Endothelial cell of umbilical vein (primary cell): Measurements from ENCODE around the gene TAF15. TPM values are rescaled to one million over a fixed set of nuclear protein-coding genes. Genes with fewer than 3 reads are reported as not detected.

ENCODE experiments used
- BruUV-seq: library from RNA; stranded (reverse); fragments of 400-500 nt; replicated peaks from 2 replicates; lab custom pipeline; 2021; lab: Mats Ljungman, UMichigan
- CTCF ChIA-PET: fragments of 300-600, 350-600 bp; sonication (Branson Sonifier 250); formaldehyde crosslinking; loops from one replicate; lab custom pipeline; 2021; ENCODE audit warnings: antibody characterized with exemption, inconsistent platforms; lab: Charles Lee
- POLR2A ChIA-PET: fragments of 300-600, 350-600 bp; sonication (Branson Sonifier 250); formaldehyde crosslinking; loops from one replicate; lab custom pipeline; 2021; ENCODE audit warnings: antibody characterized with exemption, inconsistent platforms; lab: Charles Lee
- DNase-seq: peaks from one replicate; pipeline ENCODE4 v3.0.0-alpha.2; 2011; ENCODE audit warnings: low read depth, low spot score
- FAIRE-seq: peaks from 2 replicates; lab custom pipeline; 2011; peaks lifted over from hg19 to GRCh38; lab: Jason Lieb, UNC
- H2AFZ ChIP-seq: 2 replicates; pipeline ENCODE4 v1.6.0; 2012; ENCODE audit warnings: low read depth, low read length, control low read depth, inconsistent platforms
- H3K27ac ChIP-seq: 2 replicates; pipeline ENCODE4 v1.5.1; 2011; ENCODE audit warnings: low read depth, mild to moderate bottlenecking, control low read depth, low read length, moderate library complexity; ENCODE audit not compliant: insufficient read depth
- H3K27me3 ChIP-seq, 2 experiments: 2 replicates each; pipeline versions ENCODE4 v1.6.0 to v1.6.1; 2011; ENCODE audit warnings: low read length in 2 of 2, mixed read lengths in 1 of 2; ENCODE audit not compliant: control insufficient read depth in 2 of 2, insufficient read depth in 2 of 2
- H3K36me3 ChIP-seq, 2 experiments: 2 replicates in 1 of 2; 3 replicates in 1 of 2; pipeline ENCODE4 v1.5.1; 2011; ENCODE audit warnings: low read length in 2 of 2, mild to moderate bottlenecking in 1 of 2, moderate library complexity in 1 of 2; ENCODE audit not compliant: control insufficient read depth in 2 of 2, insufficient read depth in 2 of 2; ENCODE audit errors: extremely low read depth in 1 of 2
- H3K4me1 ChIP-seq: 3 replicates; pipeline ENCODE4 v1.5.1; 2011; ENCODE audit warnings: mild to moderate bottlenecking, low read length; ENCODE audit not compliant: control insufficient read depth, insufficient read depth; ENCODE audit errors: extremely low read depth
- H3K4me2 ChIP-seq: 2 replicates; pipeline ENCODE4 v1.6.1; 2011; ENCODE audit warnings: low read length, control low read depth, mixed read lengths; ENCODE audit not compliant: insufficient read depth
- H3K4me3 ChIP-seq, 3 experiments: fragments of 200-600 bp in 1 of 3; sonication (generic), shearing (Covaris generic) in 1 of 3; replicated peaks in 1 of 3; 2 replicates each; pipeline ENCODE4 v1.5.1; 2011 to 2016; ENCODE audit warnings: control low read depth in 3 of 3, low read length in 3 of 3, mild to moderate bottlenecking in 2 of 3, inconsistent platforms in 1 of 3, low read depth in 1 of 3, moderate library complexity in 1 of 3; ENCODE audit not compliant: insufficient read depth in 1 of 3
- H3K79me2 ChIP-seq: 2 replicates; pipeline ENCODE4 v1.6.0; 2012; ENCODE audit warnings: low read length, inconsistent platforms; ENCODE audit not compliant: control insufficient read depth, insufficient read depth
- H3K9ac ChIP-seq: replicated peaks from 2 replicates; pipeline ENCODE3; 2011; ENCODE audit warnings: low read length, control low read depth; ENCODE audit not compliant: insufficient read depth; ENCODE audit errors: extremely low read depth
- H3K9me1 ChIP-seq: replicated peaks from 3 replicates; pipeline ENCODE4 v1.6.0; 2011; ENCODE audit warnings: mild to moderate bottlenecking, low read length; ENCODE audit not compliant: control insufficient read depth, insufficient read depth; ENCODE audit errors: extremely low read depth
- H3K9me3 ChIP-seq: replicated peaks from 2 replicates; pipeline ENCODE4 v1.5.1; 2012; ENCODE audit warnings: low read length, inconsistent platforms; ENCODE audit not compliant: control insufficient read depth, insufficient read depth
- H4K20me1 ChIP-seq: replicated peaks from 2 replicates; pipeline ENCODE3; 2011; ENCODE audit warnings: mild to moderate bottlenecking, low read length; ENCODE audit not compliant: control insufficient read depth, insufficient read depth; ENCODE audit errors: extremely low read depth
- FOS ChIP-seq: IDR thresholded peaks from 2 replicates; pipeline ENCODE4 v1.6.1; 2011; ENCODE audit warnings: mild to moderate bottlenecking, low read length, moderate library complexity, borderline replicate concordance; ENCODE audit not compliant: insufficient read depth
- GATA2 ChIP-seq: IDR thresholded peaks from 2 replicates; pipeline ENCODE4 v1.7.0; 2011; ENCODE audit warnings: low read depth, mild to moderate bottlenecking, moderate library complexity, mixed read lengths, low read length; ENCODE audit not compliant: insufficient read length, insufficient read depth
- JUN ChIP-seq: IDR thresholded peaks from 2 replicates; pipeline ENCODE4 v1.6.1; 2011; ENCODE audit warnings: borderline replicate concordance, low read depth; ENCODE audit not compliant: insufficient read length, insufficient read depth
- MYC ChIP-seq: IDR thresholded peaks from one replicate; pipeline ENCODE4 v1.6.1; 2011; ENCODE audit warnings: mild to moderate bottlenecking, low read depth, low read length
- POLR2A ChIP-seq: IDR thresholded peaks from 2 replicates; pipeline ENCODE4 v1.6.1; 2012; ENCODE audit warnings: low read depth, mild to moderate bottlenecking, control low read depth, low read length
- POLR2AphosphoS5 ChIP-seq: IDR thresholded peaks from 2 replicates; pipeline ENCODE4 v1.6.1; 2012; ENCODE audit warnings: low read depth, mild to moderate bottlenecking, control low read depth, low read length, moderate library complexity; ENCODE audit not compliant: insufficient read depth
- dilution Hi-C: fragments of 300-500 bp; cut with MboI; formaldehyde crosslinking; loops from one replicate; pipeline ENCODE4 v1.15.0; 2019; ENCODE audit warnings: low sequenced_read_pairs; ENCODE audit not compliant: extremely low pct_ligation_motif_present
- intact Hi-C: fragments of 100-400 bp; cut with micrococcal nuclease; formaldehyde crosslinking; loops from one replicate; pipeline ENCODE4 v1.10.0; 2022
- polyA plus RNA-seq, 4 experiments: library from polyadenylated mRNA; depleted of rRNA in 3 of 4; stranded (reverse) in 3 of 4; unstranded in 1 of 4; fragments of >200 nt; gene quantifications; 2 replicates each; pipeline versions ENCODE4 v1.2.1 to v1.2.3, GENCODE V29; 2011 to 2012; ENCODE audit warnings: missing spikeins in 1 of 4
- total RNA-seq: library from RNA; stranded (reverse); gene quantifications from 2 replicates; pipeline ENCODE4 v1.2.3, GENCODE V29; 2021
- TF ChIP-seq, protein P1 (sequence below): IDR thresholded peaks from 2 replicates; pipeline ENCODE4 v1.6.1; 2011; ENCODE audit not compliant: insufficient read depth, insufficient read length
- TF ChIP-seq, protein P2 (sequence below), 2 donors: IDR thresholded peaks; 1 replicate in 1 of 2; 2 replicates in 1 of 2; pipeline ENCODE4 v1.5.1; 2011; ENCODE audit warnings: low read length in 2 of 2, mild to moderate bottlenecking in 2 of 2, moderate library complexity in 2 of 2, control low read depth in 1 of 2, inconsistent platforms in 1 of 2, low read depth in 1 of 2; ENCODE audit not compliant: insufficient read depth in 1 of 2; ENCODE audit errors: extremely low read depth in 1 of 2

TAF15 gene
- total and polyA plus RNA-seq, 2 donors (not counting 3 experiments of a cell fraction or from before 2014, with no cell fraction given) = 59.4 to 247 TPM

- no peak overlapping the region for H3K9ac ChIP-seq
- no peaks in the 10 kb centered on the region for H3K9me3 ChIP-seq
- dilution Hi-C loops (no loop called here), intact Hi-C loops (loop anchor here (10.0 kb wide), 2 partner anchors 104 to 234 kb away; partner anchors contain the start of gene LYZL6)
- H3K27me3 ChIP-seq = no peaks in the 10 kb centered on the region
- no TSS peak for BruUV-seq
- H4K20me1 ChIP-seq = no peaks in the 10 kb centered on the region
- H3K4me1 ChIP-seq = no peaks in the 10 kb centered on the region
- POLR2A ChIA-PET = interaction anchor here (0.7 kb wide), 1 partner anchor 14 kb away, joined by 3 read pairs; no protein-coding TSS in a partner anchor
- no peak overlapping the region for H3K4me3 ChIP-seq
- H3K4me2 ChIP-seq = no peak overlapping the region
- TF ChIP-seq FOS (no peak), POLR2AphosphoS5 (no peak), JUN (no peak), GATA2 (no peak), POLR2A (no peak), MYC (no peak)
- TF ChIP-seq, protein P1, sequence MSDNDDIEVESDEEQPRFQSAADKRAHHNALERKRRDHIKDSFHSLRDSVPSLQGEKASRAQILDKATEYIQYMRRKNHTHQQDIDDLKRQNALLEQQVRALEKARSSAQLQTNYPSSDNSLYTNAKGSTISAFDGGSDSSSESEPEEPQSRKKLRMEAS = no peak
- TF ChIP-seq, protein P2, sequence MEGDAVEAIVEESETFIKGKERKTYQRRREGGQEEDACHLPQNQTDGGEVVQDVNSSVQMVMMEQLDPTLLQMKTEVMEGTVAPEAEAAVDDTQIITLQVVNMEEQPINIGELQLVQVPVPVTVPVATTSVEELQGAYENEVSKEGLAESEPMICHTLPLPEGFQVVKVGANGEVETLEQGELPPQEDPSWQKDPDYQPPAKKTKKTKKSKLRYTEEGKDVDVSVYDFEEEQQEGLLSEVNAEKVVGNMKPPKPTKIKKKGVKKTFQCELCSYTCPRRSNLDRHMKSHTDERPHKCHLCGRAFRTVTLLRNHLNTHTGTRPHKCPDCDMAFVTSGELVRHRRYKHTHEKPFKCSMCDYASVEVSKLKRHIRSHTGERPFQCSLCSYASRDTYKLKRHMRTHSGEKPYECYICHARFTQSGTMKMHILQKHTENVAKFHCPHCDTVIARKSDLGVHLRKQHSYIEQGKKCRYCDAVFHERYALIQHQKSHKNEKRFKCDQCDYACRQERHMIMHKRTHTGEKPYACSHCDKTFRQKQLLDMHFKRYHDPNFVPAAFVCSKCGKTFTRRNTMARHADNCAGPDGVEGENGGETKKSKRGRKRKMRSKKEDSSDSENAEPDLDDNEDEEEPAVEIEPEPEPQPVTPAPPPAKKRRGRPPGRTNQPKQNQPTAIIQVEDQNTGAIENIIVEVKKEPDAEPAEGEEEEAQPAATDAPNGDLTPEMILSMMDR (IDR thresholded peaks at IDR 0.05; ENCODE audit: extremely low read depth in 1 of 2, insufficient read depth in 1 of 2, low read depth in 1 of 2, low read length in 2 of 2) = no peak
- FAIRE-seq (no peak), DNase-seq (no peak)
- H3K27ac ChIP-seq = no peak overlapping the region
- H3K79me2 ChIP-seq = peaks cover 5% of the 10 kb centered on the region
- peaks cover 37 to 47% of the 10 kb centered on the region in 2 experiments for H3K36me3 ChIP-seq
- CTCF ChIA-PET = interaction anchor here (0.9 to 1.7 kb wide), 4 partner anchors 9 to 77 kb away, joined by 3 to 4 read pairs (median 4); no protein-coding TSS in a partner anchor
- H2AFZ ChIP-seq = no peak overlapping the region
- no peaks in the 10 kb centered on the region for H3K9me1 ChIP-seq
These were observed 31.8 kb downstream of the TAF15 start for GRCh38 chr17:35841101-35841500.
